WTC11 (cell line): ENCODE measurements around the gene SLC25A24.

Source experiments
- ATF1 ChIP-seq: sonication (generic); formaldehyde crosslinking; IDR thresholded peaks from 2 replicates; pipeline ENCODE4 v1.8.1; 2023; ENCODE audit warnings: mild to moderate bottlenecking, moderate library complexity, missing genetic modification reagents
- CTCF ChIP-seq: fragments of 200-600 bp; IDR thresholded peaks from 2 replicates; pipeline ENCODE4 v1.8.0; 2022; ENCODE audit warnings: antibody characterized with exemption
- E2F4 ChIP-seq: sonication (generic); formaldehyde crosslinking; IDR thresholded peaks from 2 replicates; pipeline ENCODE4 v1.8.1; 2022; ENCODE audit warnings: low read depth, mild to moderate bottlenecking, moderate library complexity, missing genetic modification reagents, borderline replicate concordance
- ELF4 ChIP-seq: sonication (generic); formaldehyde crosslinking; IDR thresholded peaks from 2 replicates; pipeline ENCODE4 v1.8.1; 2022; ENCODE audit warnings: low read depth, mild to moderate bottlenecking, moderate library complexity, missing genetic modification reagents
- ETV6 ChIP-seq: sonication (generic); formaldehyde crosslinking; IDR thresholded peaks from 2 replicates; pipeline ENCODE4 v1.8.1; 2022; ENCODE audit warnings: mild to moderate bottlenecking, missing genetic modification reagents
- JUN ChIP-seq: sonication (generic); formaldehyde crosslinking; IDR thresholded peaks from 2 replicates; pipeline ENCODE4 v1.8.0; 2023; ENCODE audit warnings: mild to moderate bottlenecking, missing genetic modification reagents
- NR2C2 ChIP-seq: sonication (generic); formaldehyde crosslinking; IDR thresholded peaks from 2 replicates; pipeline ENCODE4 v1.8.0; 2022; ENCODE audit warnings: mild to moderate bottlenecking, missing genetic modification reagents
- ZSCAN18 ChIP-seq: fragments of 250-450 bp; sonication (Bioruptor Pico); IDR thresholded peaks from 2 replicates; pipeline ENCODE4 v2.1.2; 2022; ENCODE audit warnings: mild to moderate bottlenecking, moderate library complexity

GRCh38 chr1:108107658-108108057 lies 92.5 kb downstream of the SLC25A24 start:
- TF ChIP-seq CTCF (no peak), NR2C2 (CRISPR knock-in tag) (no peak), ZSCAN18 (CRISPR knock-in tag) (no peak), JUN (no peak), ETV6 (CRISPR knock-in tag) (no peak), ATF1 (CRISPR knock-in tag) (no peak), ELF4 (CRISPR knock-in tag) (no peak), E2F4 (CRISPR knock-in tag) (no peak)
